BE2C (cell line): Measurements from ENCODE around the gene CYP1A2.
A peak's percentile ranks its signal among the peaks of the same experiment; 100 is the strongest.

Experiments
- DNase-seq: peaks from one replicate; pipeline ENCODE4 v3.0.0-alpha.2; 2020
- H3K27me3 ChIP-seq: fragments of 250-450 bp; sonication (Bioruptor Pico); 2 replicates; pipeline ENCODE4 v1.5.1; 2020; ENCODE audit warnings: mild to moderate bottlenecking
- H3K36me3 ChIP-seq: fragments of 250-450 bp; sonication (Bioruptor Pico); 2 replicates; pipeline ENCODE4 v1.5.1; 2020; ENCODE audit warnings: mild to moderate bottlenecking
- H3K4me1 ChIP-seq: fragments of 250-450 bp; sonication (Bioruptor Pico); 2 replicates; pipeline ENCODE4 v1.5.1; 2020
- H3K4me3 ChIP-seq: 2 replicates; pipeline ENCODE4 v1.5.1; 2011; ENCODE audit warnings: low read depth, low read length
- H3K9me3 ChIP-seq: fragments of 250-450 bp; sonication (Bioruptor Pico); 2 replicates; pipeline ENCODE4 v1.5.1; 2020
- TF ChIP-seq, protein P1 (sequence below): IDR thresholded peaks from 2 replicates; pipeline ENCODE4 v1.5.1; 2012; ENCODE audit warnings: mild to moderate bottlenecking, low read depth, low read length

The CYP1A2 gene

DNA sequence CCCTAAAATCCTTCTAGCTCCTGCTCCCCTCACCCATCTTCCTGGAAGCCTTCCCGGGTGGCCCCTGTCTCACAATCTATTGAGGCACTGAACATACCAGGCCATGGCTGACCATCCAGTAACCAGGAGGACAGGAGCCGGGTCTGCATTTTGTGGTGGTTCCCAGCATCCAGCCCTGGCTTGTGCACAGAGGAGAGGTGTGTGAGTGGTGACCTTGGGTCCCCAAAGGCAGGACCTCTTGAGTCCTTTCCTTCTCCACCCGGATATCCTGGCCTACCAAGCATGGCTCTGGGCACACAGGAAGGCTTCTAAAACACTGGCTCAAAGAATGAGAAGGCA, 41.1 kb downstream of the CYP1A2 start:
- peaks cover 13% of the 10 kb centered on the region for H3K4me1 ChIP-seq
- no peaks in the 10 kb centered on the region for H3K9me3 ChIP-seq
- H3K36me3 ChIP-seq: peaks cover 7% of the 10 kb centered on the region; the same call in 1 of the 2 replicates
- no peak overlapping the region for H3K4me3 ChIP-seq
- no peaks in the 10 kb centered on the region for H3K27me3 ChIP-seq
- TF ChIP-seq, protein P1, sequence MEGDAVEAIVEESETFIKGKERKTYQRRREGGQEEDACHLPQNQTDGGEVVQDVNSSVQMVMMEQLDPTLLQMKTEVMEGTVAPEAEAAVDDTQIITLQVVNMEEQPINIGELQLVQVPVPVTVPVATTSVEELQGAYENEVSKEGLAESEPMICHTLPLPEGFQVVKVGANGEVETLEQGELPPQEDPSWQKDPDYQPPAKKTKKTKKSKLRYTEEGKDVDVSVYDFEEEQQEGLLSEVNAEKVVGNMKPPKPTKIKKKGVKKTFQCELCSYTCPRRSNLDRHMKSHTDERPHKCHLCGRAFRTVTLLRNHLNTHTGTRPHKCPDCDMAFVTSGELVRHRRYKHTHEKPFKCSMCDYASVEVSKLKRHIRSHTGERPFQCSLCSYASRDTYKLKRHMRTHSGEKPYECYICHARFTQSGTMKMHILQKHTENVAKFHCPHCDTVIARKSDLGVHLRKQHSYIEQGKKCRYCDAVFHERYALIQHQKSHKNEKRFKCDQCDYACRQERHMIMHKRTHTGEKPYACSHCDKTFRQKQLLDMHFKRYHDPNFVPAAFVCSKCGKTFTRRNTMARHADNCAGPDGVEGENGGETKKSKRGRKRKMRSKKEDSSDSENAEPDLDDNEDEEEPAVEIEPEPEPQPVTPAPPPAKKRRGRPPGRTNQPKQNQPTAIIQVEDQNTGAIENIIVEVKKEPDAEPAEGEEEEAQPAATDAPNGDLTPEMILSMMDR: no peak
- DNase-seq: no peak

GRCh38 chr15:74790080-74790916, 41.7 kb downstream of the CYP1A2 start:
- H3K9me3 ChIP-seq: no peaks in the 10 kb centered on the region
- no peak overlapping the region for H3K4me3 ChIP-seq
- TF ChIP-seq, protein P1: no peak
- no peaks in the 10 kb centered on the region for H3K27me3 ChIP-seq
- H3K4me1 ChIP-seq: peaks cover 13% of the 10 kb centered on the region
- DNase-seq: peak; percentile 82
- H3K36me3 ChIP-seq: peaks cover 5% of the 10 kb centered on the region; the same call in 1 of the 2 replicates

GRCh38 chr15:74791007-74791406, 42.4 kb downstream of the CYP1A2 start:
- DNase-seq: no peak
- no peaks in the 10 kb centered on the region for H3K9me3 ChIP-seq
- H3K27me3 ChIP-seq: no peaks in the 10 kb centered on the region
- H3K4me3 ChIP-seq: no peak overlapping the region
- TF ChIP-seq, protein P1: no peak
- peaks cover 5% of the 10 kb centered on the region; the same call in 1 of the 2 replicates for H3K36me3 ChIP-seq
- peaks cover 13% of the 10 kb centered on the region for H3K4me1 ChIP-seq

DNA sequence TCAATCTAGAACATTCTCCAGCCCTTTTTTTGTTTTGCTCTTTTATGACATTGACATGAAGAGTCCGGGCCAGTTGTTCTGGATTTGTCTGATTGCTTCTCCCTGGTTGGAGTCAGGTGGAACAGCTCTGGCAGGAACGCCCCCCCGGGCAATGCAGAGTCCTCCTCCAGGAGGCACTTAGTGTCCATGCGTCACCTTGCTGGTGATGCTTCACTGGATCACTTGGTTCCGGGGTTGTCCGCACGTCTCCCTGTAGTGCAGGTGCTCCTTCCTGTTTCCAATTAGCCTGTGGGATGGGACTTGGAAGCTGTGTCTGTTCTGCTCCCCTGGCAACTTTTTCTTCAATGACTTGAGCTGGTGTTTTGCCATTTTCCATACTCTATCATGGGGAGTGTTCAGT, 43.0 kb downstream of the CYP1A2 start:
- H3K27me3 ChIP-seq: no peaks in the 10 kb centered on the region
- peaks cover 5% of the 10 kb centered on the region; the same call in 1 of the 2 replicates for H3K36me3 ChIP-seq

DNA sequence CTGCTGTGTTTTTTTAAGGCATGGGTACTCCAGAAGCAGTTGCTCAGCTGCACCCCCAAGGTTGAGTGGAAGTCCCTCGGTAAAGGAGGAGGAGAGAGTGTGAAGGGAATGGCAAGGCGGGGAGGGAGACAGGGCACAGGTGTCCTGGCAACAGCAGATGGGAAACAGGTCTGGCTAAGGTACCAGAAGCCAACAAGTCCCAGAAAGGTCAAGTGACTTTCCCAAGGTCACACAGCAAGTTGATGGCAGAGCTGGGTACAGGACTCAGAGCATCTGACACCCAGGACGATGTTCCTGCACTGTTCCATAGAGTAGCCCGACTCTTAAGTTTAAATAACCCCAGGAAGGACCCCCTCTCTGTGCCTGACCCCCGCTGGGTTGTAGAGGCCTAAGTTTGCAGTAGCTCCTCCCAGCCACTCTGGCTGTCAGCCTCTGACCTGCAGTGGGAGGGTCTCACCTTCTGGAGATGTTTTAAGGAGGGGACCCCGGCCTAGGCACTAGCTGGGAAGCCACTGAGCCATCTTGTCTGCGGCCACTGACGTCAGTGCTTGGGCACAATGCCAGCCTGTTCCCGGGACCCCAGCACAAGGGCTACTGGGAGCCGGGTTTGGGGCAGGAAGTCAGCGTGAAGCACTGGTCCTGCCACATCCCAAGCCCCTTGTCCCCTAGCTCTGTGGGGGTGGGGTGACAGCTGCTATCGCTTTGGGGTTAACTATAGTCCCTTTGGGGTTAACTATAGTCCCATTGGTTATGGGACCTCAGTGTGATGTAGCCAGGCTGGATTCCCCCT, 43.8 kb downstream of the CYP1A2 start:
- Histone ChIP-seq H3K27me3 (no peaks in the 10 kb centered on the region), H3K36me3 (peaks cover 5% of the 10 kb centered on the region; the same call in 1 of the 2 replicates), H3K4me1 (peaks cover 13% of the 10 kb centered on the region), H3K9me3 (no peaks in the 10 kb centered on the region), H3K4me3 (no peak overlapping the region)
- TF ChIP-seq, protein P1: no peak
- DNase-seq: no peak

More for the DNA sequence above, 43.0 kb downstream of the CYP1A2 start:
- DNase-seq: no peak
- H3K9me3 ChIP-seq: no peaks in the 10 kb centered on the region
- H3K4me3 ChIP-seq: no peak overlapping the region
- TF ChIP-seq, protein P1: no peak
- H3K4me1 ChIP-seq: peaks cover 13% of the 10 kb centered on the region
